Activated naive CD4-positive, alpha-beta T cell (primary cell): Measurements from ENCODE around the gene SATB2.

Experiments used
- DNase-seq, 4 experiments: peaks; one replicate each; lab custom pipeline; 2025; lab: John Stamatoyannopoulos, UW

SATB2 gene

DNA sequence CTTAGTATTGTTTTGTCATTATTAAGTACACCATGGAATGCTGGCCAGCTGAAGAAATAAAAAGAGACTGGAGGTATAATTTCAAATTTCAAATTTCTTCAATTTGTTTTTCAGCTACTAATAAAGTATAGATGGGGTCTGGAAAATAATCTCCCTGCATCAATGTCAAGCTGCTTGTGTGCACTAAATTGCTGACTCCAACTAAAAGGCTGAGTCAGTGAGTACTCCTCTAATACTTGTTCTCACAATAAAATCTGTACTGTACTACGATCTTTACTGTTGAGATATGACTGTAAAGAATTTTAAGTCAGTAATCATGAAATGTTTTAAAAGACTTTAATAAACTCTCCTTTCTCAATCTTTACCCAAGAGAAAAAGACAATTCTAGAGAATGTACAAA, 131.9 kb downstream of the SATB2 start:
- no peak for DNase-seq

DNA sequence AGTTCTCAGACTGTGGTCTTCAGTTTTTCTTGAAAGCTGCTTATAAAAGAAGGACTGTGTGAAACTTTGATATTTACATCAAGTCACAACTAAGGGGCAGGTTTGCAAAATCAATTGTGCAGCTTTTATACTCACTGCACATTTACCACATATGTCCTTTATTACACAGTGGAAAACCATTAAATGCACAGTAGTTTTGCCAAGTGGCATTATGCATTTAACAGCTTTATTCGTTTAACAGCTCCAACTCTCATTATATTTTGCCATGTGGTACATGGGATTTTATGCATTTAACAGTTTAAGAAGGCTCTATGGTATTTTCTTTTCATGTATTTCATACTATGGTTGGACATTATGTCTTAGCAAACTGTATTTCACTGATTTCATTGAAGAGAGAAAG, 135.6 kb downstream of the SATB2 start:
- DNase-seq = no peak

DNA sequence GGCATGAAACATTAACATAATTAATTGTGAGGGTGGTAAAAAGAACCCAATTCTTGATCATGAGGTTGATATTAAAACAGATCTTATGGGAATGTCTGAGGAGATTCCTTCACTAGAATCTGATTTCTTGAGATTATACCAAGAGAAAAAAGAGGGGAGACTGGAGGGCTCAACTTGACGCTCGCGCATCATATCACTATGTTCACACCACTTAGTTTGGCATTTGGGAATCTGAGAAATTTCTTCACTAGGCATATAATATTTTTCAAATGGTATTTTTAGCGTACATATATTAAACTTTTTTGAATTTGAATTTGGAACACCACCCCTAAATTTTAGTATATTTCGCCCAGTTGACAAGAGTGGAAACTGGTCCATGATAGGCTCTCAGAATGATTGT, 140.1 kb downstream of the SATB2 start:
- no peak for DNase-seq

GRCh38 chr2:199316851-199317250, 140.9 kb downstream of the SATB2 start:
- no peak for DNase-seq

DNA sequence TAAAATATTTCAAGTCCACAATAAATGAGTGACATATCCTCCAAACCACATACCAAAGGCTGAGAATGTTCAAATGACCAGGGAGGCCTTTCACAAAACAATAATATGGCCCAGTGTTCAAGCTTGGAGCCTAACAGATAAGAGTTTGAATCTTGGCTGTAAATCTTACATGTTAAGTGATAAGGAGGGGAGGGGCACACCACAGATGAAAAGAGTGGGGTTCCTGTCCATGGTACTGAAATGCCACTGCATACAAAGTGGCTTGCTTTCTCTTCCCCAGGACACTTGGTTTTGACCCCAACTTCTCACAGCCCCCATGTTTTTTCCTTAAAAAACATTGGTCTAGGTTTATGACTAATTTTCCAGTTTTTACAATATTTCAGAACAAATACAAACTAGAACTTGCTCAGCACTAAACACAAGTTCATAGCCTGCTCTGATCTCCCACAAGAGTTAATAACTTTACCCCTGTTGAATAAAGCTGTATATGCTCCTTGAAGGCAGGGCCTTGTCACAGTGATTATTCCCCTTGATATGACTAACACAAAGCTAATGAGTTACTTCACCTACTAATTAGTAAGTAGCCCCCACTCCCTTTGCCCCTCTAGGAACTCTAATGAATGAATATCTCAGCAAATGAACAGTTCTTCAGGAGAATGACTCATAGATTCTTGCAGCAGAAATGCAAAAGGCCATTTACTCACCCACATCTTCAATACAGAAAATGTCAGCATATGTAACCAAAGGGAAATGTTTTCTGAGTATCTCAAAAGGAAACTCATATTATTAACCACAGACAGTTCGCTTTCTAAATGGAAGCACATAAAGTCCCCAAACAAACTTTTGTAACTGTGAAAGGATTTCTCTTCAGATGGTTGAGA, 142.2 kb downstream of the SATB2 start:
- DNase-seq = no peak

DNA sequence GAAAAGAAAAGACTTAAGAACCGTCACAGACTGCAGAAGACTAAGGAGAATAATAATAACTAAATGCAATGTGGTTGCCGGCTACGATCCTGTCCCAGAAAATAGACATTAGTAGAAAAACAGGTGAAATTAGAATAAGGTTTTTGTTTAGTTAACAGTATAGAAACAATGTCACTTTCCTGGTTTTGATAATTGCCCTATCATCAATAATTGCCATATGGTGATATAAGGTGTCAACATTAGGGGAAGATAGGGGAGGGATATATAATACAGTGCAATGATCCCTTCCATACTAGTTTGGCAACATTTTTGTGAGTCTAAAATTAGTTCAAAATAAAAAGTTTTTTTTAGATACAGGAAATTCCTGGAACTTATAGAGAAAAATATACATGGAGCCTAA, 144.8 kb downstream of the SATB2 start:
- no peak for DNase-seq

GRCh38 chr2:199310771-199311585, 146.8 kb downstream of the SATB2 start:
- DNase-seq = no peak

- DNase-seq = no peak
Measured at GRCh38 chr2:199309973-199310372, 147.8 kb downstream of the SATB2 start.

DNA sequence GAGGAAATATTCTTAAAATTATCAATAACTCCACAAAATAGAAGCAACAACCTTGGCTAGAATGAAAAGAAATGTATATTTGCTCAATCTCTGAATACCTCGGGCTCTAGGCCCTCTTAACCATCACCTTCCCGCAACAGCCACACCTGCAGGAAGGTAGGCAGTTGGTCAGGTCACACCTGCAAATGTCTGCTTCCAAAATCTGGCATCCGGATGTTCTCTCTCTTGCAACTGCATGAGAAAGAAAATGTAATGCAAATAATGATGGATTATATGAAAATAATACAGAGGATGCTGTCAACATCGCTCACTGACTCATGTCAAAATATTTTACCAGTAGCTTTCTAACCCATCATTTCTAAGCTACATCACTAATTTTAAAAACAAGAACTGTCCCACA, 148.3 kb downstream of the SATB2 start:
- DNase-seq = no peak

- no peak for DNase-seq
Measured at GRCh38 chr2:199308567-199308966, 149.2 kb downstream of the SATB2 start.

GRCh38 chr2:199307461-199307860, 150.3 kb downstream of the SATB2 start:
- DNase-seq = no peak

DNA sequence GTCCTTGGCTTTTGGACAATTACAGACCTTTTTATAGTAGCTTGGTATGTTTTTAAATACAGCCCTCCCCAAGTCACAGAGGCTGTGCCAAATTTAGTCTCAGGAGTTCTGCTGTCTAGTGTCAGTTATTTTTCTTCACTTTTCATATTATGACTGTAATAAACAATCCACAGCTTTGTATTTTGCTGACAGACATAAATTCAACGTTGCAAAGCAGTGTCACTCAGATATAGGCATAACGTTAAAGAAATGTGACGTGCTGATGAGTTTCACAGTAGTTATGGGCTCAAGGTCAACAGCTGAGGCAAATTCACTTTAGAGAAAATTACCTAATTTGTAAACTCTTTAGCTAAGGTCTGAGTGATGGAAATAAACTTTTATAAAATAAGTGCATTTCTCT, 151.6 kb downstream of the SATB2 start:
- DNase-seq = no peak

DNA sequence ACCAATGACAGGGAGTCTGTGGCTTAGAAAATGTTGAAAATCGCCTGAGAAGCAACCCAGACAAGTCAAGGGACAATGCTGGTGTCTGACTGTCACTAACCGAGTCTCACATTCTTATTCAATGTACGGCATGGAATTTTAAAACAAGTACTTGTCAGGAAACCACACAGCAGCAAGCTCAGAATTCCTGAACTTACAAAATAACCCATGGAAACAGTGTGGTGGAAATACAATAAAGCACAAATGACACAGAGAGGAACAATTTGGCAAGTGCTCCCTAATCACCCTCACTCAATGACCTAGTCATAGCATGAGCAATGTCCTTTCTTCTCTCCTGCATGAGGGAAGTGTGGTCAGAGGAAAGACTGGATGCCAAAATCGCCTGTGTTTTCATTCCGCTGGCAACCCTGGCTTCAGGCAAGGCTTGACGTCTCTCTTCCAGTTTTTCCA, 154.0 kb downstream of the SATB2 start:
- DNase-seq = no peak

DNA sequence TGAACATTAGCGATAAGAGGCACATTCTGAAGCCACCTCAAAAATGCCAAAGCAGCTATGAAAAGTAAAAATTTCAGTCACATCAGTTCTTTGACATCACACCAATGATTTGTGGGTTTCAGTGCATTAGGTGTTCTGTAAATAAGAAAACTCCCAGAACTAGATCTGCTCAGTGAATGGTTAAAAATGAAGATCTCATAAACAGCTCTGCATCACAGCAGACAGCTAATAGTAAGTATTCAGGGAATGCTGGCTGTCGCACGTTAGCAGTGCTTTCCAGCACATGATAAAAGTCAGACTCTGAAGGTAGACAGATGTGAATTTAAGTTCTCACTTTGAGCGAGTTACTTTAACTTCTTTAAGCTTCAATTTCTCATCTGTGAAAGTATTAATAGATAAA, 154.9 kb downstream of the SATB2 start:
- no peak for DNase-seq

DNA sequence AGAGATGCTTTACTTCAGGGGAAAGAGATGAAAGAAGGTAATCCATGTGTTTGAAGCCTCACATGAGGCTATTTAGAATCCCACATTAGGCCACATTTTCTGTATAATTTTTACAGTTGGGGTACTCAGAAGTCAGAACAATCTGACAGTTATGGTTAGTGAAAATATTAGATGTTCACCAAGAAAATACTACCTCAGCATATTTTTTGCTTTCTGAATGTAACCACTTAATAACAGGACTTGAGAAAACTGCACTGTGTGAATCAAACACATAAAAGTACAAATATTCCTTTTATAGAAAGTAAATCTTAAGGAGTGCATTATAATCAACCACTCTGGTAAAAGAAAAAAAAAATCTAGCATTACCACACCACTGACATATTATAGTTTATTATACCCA, 169.3 kb downstream of the SATB2 start:
- no peak for DNase-seq

- no peak for DNase-seq
Measured at GRCh38 chr2:199282309-199282708, 175.4 kb downstream of the SATB2 start.

DNA sequence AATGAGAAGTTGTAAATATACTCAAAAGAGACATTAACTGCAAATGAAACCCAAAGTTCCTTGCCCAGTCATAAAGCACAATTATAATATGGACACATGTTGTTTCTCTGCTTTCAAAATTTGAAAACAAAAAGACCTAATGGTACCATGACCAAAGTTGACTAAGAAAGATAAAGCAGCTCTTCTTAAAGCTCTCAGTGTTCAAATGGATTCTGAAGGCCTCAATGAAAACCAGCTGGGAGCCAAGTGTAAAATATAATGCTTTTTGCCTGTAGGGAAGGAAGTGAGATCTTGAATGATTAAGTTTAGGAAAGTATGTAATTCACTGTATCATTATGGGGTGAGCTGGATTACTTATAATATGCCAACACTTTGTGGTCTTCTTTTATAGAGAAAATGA, 178.6 kb downstream of the SATB2 start:
- no peak for DNase-seq

- no peak for DNase-seq
Measured at GRCh38 chr2:199278099-199278498, 179.6 kb downstream of the SATB2 start.

DNA sequence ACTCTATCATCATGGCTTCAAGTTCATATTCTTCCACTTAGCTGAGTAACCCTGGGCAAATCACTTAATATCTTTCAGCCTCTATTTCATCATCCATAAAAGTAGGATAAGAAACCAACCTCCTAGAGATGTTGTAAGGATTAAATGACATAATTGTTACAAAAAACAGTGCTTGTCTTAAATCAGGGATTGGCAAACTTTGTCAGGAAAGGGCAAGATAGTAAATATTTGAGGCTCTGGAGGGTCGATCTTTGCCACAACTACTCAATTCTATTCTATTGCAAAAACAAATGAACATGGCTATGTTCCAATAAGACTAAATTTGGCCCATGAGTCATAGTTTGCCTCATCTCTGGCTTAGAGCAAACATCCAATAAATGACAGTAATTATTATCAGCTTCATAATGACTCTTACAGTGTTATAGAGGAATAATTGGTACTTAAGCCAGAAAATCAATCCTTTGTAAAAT, 184.7 kb downstream of the SATB2 start:
- no peak for DNase-seq

- DNase-seq = no peak
Measured at GRCh38 chr2:199261936-199262335, 195.8 kb downstream of the SATB2 start.

DNA sequence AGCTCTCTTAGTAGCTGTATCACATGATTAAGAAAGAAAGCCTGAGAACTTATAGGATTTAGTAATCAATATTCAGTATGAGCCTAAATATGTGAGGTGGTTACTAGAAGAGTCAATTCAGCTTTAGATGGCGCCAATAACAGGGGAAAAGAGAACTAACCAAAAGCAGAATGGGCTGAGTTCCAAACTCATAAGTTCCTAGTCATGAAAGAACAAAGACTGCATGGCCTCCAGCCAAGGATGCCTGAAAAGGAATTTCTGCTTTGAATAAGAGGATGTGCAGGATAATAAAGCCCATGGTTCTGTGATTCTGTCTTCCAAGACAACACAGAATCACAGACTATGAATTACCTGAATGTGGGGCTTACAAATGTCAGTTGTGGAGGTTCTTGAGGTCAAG, 196.5 kb downstream of the SATB2 start:
- no peak for DNase-seq

GRCh38 chr2:199259671-199260070, 198.1 kb downstream of the SATB2 start:
- no peak for DNase-seq

GRCh38 chr2:199258291-199258690, 199.4 kb downstream of the SATB2 start:
- DNase-seq = no peak
